SH-SY5Y (cell line): Measurements from ENCODE around the gene PPM1E.

Experiments
- GATA2 ChIP-seq: IDR thresholded peaks from 2 replicates; pipeline ENCODE4 v1.6.1; 2011; ENCODE audit warnings: mild to moderate bottlenecking, low read depth, low read length
- GATA3 ChIP-seq: IDR thresholded peaks from 2 replicates; pipeline ENCODE4 v1.6.1; 2011; ENCODE audit warnings: low read depth, mild to moderate bottlenecking, low read length, moderate library complexity

GRCh38 chr17:58899191-58899590, 143.5 kb downstream of the PPM1E start:
- no peak for TF ChIP-seq GATA2
- TF ChIP-seq GATA3: no peak
